Ecto neural progenitor cell (in vitro differentiated cells): Measurements from ENCODE around the gene CNNM3.
A peak's percentile ranks its signal among the peaks of the same experiment; 100 is the strongest.

Experiments
- DNase-seq: peaks from one replicate; pipeline ENCODE4 v3.0.0-alpha.2; 2018; ENCODE audit warnings: low spot score

Gene CNNM3

DNA sequence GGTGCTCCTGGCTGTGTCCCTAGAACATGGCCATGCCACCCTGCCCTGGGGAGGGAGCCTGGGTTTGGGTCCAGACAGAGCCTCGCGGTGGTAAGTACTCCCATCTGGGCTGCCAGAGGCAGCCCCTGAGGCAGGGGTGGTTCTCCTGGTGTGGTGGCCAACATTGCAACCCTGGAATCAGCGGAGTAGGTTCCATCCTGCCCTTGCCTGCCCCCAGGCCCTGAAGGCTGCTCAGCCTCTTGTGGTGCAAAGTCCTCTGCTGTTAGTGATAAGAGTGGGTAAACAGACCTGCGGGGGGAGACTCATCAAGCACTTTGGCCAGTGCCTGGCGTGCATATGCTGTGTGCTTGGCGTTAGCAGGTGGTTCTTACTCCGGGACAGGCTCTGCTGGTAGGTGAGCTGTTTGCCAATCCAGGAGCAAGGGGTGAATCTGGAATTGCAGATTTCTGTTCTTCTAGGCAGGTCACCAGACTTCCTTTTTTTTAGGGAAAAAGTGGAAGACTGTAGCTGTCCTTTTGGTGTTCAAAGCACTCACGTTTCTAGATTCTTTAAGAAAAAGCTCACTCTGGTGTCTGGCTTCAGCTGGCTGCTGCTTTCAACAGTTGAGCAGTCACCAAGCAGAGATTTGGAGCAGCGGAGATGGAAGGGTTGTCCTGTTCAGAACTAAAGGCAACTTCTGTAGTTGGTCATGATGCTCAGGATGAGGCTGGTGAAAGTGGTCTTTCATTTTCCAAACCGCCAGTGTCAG is 3.2 kb downstream of the CNNM3 start:
- DNase-seq = no peak

DNA sequence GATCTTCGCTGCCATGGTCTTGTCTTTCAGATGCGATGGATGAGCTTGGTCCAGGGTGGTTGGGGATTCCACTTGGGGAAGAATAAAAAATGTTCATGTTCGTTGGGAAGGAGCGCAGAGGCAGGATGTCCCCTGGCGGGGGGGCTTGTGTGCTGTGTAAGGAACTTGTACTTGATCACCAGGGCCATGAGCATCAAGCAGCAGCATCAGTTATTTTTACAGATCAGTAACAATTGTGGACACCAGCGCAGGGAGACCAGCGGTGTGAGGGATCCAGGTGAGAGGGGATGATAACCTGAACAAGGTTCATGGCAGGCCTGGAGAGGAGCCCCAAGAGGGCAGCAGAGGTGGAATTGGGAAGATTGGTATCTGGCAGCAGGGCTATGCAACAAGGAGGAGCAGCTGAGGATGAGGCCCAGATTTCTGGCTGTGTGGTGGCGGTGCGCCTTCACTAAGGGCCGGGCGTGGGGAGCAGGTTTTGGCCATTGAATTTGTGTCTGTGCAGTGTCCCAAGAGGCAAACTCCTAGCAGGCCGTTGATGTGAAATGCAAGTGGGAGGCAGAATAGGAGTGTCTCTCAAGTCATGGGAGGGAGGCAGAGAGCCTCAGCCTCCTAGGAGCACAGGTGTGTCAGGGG is 3.9 kb downstream of the CNNM3 start:
- no peak for DNase-seq

DNA sequence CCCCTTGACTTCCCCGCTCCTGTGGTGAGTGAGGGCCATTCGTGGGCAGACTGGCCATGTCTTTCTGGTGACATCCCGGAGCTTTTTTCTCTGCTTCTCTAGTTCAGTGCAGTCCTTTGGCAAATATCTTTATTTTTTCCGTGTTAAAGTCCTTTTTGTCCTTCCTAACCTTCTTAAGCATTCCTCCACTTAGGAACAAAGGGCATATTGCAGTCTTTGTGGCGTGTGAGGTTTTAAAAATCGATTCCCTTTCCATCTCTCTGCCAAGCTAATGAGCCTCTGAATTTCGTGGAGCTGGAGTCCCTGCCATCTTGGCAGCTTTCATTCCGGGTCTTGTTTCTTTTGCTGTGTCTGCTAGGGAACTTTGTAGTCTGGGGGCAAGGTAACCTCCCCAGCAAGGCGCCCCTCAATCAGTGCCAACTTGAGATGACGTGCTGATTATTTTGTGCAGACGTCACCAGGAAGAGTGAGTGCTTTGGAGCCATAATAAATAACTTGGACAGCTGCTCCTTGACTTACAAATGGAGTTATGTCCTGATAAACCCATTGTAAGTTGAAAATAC is 5.1 kb downstream of the CNNM3 start:
- DNase-seq = no peak

DNA sequence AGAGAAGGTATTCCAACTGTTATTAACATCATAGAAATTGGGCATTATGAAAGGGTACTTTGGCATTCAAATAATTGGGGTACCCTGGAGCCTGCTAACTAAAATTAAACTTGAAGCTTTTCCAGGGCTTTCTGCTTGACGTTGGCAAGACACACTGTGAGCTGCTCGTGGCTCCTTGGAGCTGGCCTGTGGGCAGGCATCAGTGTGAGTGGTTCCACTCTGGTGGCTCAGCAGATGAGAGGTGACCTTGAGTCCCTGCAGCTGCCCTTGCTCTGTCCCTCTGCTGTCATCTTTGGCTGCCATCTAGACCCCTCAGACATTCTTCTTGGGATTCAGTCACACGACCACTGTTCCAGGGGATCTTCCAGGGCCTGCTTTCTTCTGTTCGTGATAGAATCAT is 6.7 kb downstream of the CNNM3 start:
- no peak for DNase-seq

DNA sequence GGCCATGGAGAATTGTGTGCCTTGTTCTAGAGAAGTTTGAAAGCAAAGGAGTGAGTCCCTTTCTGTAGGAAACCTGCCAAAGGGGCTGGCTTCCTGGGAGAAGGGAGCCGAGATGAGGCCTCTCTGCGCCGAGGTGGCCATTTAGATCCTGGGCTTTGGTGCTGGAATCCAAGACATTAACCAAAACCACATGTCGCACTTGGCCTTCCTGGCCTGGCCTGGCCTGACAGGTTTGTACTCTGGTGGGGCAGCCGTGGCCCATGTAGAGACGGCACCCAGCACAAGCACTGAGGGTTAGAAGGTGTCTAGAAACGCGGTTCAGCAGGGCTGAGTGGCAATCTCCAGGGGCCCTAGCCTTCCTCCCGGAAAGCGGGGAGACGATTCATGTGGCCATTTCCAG is 7.1 kb downstream of the CNNM3 start:
- no peak for DNase-seq

DNA sequence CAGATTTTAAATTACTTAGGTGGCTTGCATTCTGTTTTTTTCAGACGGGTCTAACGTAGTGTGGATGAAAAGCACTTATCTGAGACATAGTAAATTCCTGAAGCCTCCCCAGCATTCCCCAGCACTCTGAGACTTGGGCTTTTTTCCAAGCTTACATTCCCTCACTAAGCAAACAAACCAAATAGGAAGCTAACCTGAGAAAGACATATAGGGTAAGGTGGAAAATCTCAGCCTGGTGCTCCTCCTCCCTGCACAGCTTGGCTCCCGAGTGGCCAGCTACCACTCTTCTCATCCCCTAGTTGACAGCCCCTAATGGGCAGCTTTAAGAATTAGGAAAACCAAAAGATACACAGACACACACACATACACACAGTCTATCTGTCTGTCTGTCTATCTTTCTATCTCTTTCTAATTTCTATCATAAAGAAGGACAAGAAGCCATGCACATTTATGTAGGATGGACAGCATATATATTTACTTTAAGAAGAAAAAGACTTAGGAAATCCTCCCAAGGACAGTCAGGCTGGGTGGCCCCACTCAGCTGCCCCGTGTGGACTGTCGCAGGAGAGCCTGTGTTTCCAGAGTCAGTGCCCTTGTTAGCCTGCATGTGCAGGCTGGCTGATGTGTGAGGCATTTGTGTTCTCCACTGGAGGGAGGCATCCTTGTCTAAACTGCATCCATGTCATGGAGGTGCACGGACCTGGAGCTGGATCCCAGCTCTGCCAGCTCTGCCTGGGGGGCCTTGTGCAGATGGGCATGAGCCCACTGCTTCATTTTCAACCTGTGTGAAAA is 8.2 kb downstream of the CNNM3 start:
- DNase-seq = no peak

DNA sequence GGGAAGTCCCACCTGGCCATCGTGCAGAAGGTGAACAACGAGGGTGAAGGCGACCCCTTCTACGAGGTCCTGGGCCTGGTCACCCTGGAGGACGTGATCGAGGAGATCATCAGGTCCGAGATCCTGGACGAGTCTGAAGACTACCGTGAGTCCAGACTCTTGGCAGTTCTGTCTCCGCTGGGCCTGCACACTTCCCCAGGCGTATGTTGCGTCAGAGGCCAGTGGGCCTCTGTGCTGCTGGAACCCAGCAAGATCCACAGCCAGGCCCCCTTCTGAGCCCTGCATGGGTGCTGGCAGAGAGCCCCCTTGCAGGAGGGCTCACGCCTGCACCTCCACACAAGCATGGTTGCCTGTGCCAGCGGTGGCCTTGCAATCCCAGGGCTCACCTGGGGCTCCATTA is 9.0 kb downstream of the CNNM3 start:
- DNase-seq = no peak

DNA sequence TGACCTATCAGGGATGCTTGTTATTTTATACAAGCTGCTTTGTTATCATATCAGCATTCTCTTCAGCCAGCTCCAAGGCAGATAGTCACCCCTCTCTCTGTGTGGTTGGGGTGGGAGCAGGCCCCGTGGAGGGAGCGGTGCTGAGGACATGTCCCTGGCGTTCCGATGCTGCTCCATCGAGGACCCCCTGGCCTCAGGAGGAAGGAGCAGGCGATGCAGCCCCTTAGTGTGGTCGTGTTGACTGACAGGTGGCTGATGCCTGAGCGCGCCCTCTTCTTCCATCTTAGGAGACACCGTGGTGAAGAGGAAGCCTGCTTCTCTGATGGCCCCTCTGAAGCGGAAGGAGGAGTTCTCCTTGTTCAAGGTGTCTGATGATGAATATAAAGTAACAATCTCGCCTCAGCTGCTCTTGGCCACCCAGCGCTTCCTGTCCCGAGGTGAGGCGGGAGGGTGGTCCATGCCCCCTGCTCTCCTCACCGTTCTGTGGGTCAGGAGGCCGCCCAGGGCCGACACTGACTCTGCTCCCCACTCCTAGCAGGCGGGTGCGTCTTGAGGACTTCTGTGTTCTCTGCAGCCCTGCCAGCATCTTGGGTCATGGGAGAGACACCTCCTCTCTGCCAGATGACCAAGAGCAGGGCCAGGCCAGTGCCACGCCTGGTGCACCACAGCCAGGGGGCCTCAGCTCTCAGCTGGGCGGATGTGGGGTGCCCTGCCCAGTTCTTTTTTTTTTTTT is 10.6 kb downstream of the CNNM3 start:
- DNase-seq = no peak

DNA sequence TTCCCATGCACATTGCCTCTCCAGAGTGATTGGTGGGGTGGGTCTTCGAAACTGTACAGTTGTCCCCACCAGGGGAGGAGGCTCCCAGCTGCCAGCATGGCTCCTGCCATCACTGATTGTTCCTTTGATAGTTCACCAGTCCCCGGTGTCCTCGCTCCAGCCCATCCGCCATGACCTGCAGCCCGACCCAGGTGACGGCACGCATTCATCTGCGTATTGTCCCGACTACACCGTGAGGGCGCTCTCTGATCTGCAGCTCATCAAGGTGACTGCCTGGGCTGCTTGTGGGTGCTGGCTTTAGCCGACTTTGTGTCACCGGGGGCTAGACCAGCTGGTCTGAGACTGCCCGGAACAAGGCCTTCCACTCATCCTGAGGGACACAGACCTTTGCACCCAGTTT is 12.4 kb downstream of the CNNM3 start:
- DNase-seq = no peak

DNA sequence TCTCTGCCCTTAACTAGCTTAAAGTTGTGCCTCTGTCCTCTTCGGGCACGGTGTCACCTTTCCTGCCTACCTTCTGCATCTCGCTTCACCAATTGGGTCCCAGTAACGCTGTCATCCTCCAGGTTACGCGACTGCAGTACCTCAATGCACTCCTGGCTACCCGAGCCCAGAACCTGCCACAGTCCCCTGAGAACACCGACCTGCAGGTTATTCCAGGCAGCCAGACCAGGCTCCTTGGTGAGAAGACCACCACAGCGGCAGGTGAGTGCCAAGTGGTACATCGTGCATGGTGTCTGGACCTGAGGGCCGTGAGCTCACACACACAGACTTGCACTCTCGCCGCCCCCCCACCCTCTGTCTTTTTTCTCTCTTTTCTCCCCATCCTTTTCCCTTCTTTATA is 12.8 kb downstream of the CNNM3 start:
- DNase-seq = no peak

DNA sequence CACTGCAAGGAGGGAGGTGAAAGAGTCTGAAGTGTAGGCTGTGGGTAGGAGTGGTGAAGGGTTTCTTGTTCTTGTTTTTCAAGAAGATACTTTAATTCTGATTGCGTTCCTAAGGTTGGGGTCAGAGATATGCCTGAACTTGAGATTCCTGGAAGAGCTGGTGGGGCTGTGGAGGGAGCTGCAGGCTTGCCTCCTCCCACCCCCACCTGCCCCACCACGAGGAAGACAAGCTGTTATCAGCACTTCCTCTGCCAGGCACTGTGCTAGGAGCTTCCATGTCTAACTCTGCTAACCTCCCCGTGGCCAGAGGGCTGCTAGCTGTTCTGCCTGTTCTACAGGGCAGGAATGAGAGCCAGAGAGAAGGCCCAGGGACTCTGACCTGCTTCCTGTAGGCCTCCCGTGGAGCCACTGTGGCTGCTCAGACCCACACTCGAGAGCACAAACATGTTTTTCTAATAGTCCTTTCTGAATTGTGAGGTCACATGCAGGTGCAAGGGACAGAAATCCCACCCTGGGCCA is 14.0 kb downstream of the CNNM3 start:
- DNase-seq = no peak

DNA sequence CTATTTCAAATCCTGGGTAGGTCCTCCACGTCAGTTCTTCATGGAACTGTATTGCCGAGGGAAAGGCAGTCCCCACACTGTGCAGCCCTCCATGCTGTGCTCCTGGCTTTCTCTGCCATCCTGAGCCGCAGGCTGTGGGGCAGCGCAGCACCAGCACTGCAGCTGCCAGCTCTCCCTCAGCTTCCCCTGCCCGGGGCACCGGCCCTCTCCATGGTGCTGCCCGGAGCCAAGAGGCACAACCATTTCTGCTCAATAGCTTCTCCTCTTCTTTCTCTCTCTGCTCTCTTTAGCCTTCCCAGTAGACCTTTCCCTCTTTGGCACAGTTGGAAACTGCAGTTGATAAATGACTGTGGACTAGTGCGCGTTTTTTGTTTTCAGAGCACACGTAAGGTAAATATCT is 15.6 kb downstream of the CNNM3 start:
- DNase-seq = no peak

DNA sequence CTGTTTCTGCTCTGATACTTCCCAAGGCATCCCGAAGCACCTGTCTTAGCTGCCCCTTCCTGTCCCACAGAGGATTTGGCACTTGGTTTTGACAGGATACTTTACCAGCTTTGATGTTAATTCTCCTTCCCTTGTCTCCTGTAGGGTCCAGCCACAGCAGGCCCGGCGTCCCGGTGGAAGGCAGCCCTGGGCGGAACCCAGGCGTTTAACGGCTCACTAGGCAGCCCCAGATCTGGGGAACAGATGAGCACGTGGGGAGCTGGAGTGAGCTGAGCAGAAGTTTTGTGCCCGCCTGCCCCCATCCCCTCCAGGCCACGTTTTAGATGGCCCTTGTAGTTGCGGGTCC is 16.3 kb downstream of the CNNM3 start:
- no peak for DNase-seq

DNA sequence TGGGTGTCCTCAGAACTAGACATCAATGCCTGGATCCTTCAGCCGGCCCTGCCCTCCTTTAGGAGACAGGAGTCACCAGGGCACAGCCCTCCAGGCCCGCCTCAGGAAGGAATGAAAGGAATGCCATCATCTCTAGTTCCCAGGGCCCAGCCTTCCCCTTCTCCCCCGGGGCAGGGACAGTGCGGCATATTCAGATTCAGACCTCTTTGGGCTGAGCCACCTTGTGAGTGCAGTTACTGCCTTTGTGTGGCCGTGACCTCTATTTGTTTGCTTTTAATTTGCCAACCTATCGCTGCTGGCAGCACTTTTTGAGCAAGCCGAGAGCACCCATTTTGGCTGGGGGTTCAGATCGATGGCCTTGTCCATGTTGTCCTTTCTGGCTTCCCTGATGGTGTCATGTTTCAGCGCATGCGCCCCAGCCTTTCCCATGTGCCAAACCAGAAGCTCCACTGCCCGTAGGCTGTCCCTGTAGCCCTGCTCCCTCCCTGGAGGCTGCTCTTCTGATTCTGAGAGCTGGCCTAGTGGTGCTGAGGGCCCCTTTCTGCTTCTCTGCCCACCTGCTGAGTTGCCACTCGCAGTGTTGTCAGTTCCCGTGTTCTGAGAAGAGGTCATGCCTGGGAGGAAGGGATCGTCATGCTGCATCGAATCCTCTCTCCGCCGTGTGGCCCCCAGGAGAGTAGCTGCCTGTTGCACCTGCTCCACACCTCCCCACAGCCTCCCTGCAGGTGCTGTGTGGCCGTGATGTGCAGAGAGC is 16.9 kb downstream of the CNNM3 start:
- DNase-seq = peak; percentile 90

DNA sequence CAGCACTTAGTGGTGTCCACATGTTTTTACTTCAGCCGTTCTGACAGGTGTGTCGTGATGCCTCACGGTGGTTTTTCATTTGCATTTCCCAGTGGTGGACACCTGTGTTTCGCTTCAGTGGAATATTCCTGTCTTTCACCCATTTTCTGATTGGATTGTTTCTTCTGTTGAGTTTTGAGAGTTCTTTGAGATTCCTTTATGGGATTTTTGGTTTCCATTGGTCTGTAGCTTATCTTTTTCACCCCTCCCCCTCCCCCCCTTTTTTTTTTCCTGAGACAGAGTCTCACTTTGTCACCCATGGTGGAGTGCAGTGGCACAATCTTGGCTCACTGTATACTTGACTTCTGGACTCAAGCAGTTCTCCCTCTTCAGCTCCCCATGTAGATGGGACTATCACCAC is 19.8 kb downstream of the CNNM3 start:
- DNase-seq = no peak

DNA sequence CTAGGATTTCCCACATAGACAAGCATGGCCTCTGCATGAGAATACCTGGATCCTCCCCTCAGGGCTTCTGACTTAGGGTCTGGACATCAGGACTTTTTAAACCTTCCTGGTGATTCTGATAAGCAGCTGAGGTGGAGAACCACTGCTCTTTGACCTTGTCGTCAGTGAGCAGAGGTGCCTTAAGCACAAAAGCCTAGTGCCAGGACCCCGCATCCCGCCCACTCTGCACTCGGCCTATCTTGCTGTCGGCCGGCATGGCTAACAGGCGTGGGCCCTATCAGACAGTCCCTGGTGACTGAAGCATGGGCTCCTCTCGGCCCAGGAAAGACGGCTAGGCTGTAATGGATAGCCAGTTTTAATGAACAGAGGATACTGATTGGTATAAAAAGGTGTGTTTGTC is 21.5 kb downstream of the CNNM3 start:
- DNase-seq = no peak

DNA sequence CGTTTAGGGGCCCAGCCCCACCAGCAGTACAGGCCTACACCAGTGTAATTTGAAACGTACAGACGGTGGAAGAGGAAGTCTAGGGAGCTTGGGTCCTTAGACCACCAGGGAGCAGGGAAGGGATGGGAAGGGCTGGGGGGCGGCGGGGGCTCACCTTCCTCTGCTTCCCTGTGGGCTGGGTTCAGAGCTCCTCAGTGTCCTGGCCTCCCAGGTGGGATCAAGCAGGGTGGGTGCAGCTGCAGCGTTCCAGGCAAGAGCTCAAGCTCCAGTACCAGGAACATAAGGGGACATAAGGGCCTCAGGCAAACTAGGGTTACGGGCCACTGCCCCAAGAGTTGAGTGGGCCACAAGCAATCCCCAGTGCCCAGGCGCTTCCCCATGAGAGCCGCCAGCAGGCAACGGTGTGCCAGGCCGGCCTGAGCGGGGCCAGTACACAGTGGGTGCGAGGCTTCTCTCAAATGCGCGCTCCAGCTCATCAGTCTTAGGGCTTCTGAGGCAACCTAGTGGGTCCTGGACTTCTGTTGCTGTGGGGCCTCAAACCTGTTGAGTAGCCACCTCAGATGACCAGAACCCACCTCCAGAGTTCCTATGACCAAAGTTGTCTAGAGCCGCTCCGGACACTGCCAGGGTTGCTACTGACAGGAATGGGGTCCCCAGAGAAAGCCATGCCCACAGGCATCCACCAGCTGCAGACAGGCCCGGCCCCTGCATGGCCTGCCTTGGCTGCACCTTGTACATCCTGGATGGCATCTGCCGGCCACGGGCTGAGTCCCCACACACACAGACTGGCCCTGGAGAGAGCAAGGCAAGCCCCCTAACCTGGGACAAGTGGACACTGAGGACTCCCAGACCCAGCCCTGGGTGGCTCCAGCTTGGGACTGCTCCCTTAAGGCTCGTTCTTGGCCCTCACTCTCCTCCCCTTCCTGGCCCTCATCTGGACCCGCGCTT is 22.6 kb downstream of the CNNM3 start:
- DNase-seq = no peak

DNA sequence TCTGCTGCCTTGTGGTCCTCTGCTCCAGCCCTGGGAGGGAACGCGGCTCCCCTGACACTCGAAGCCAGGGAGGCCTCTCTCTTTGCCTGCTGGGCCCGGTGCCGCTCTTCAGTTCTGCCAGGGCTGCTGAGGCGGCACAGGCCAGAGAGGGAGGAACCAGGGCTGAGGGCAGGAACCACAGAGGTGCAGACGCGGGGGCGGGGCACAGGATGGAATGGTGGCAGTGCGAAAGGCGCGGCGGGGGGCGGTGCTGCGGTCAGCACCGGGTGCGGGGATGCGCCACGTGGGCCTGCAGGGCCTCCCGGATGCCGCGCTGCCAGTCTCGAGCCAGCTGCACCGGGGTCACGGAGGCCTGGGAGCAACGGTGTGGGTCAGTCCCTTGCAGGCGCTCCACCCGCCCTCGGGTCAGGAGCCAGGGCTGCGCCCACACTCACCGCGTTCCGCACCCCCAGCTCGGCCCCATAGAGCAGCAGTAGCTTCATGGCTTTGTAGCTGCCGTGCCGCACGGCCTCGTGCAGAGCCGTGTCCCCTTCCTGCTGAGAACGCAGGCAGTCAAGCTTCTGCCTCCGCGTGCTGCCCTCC is 23.3 kb downstream of the CNNM3 start:
- DNase-seq = no peak

DNA sequence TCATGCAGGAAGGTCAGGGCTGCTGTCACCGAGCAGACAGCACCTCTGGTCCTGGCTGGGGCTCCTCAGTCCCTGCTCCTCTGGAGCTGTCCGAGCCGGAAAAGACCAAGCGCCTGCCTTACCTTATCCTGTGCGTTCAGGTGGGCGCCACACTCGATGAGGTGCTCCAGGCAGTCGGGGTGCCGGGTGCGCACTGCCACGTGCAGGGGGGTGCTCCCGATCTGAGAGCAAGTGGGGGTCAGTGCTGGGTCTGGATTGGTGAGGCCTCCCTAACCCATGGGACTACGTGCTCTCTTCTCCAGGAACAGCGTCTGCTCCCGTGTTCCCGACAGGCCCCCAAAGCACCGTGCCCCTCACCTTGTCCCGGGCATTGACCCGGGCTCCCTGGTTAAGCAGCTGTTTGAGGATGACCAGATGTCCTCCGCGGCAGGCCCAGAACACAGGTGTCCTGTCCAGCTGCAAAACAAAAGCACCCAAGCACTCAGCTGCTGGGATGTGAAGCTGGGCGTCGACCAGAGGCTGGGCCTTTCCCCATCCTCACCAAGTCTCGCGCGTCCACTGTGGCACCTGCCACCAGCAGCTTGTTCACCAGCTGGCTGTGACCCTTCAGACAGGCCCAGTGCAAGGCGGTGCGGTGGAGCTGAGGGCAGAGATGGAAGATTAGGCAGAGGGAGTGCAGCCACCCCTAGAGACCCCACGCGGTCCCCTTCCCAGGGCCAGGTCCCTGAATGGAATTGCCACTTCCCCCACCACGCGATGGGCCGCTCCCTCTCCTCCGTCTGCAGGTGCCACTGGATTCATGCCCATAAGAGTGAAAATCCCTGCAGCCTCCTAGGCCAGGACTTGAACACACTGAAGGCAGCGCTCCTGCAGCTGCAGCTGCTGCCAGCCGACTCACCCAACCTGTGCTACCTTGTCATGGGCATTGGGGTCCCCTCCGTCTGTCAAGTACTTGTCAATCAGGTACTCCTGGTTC is 24.1 kb downstream of the CNNM3 start:
- DNase-seq = no peak
